NCI-H2107 (cell line): ENCODE data around the gene MAPK8IP2.
A peak's percentile ranks its signal among the peaks of the same experiment; 100 is the strongest.

Experiments
- DNase-seq: peaks from one replicate; lab custom pipeline; 2025; lab: John Stamatoyannopoulos, UW

Gene MAPK8IP2

GRCh38 chr22:50600538-50600937, at the start of gene MAPK8IP2:
MAPK8IP2 (plus strand) TSS chr22:50600793; CDS start chr22:50600819, 26 bp downstream.
- DNase-seq: no peak

GRCh38 chr22:50551160-50551752, 49.3 kb upstream of the MAPK8IP2 start:
- no peak for DNase-seq

- DNase-seq: no peak
Measured at GRCh38 chr22:50553310-50553709, 47.3 kb upstream of the MAPK8IP2 start.

DNA sequence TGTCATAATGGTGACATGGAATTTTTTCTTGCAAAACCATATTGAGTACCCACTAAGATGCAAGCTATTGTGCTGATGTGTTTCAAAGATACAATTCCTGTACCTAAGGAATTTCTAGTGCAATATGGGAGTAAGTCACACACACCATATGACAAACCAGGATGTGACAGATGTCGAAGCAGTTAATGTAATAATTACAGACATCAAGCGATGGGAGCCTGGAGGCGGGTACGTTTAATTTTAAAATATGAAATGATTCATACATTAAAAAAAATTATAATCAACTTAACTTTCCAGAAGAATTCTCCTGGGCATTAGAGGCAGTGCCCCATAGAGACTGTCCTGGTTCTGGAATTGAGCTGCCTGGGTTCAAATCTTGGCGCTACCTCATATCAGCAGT, 43.9 kb upstream of the MAPK8IP2 start:
- no peak for DNase-seq

DNA sequence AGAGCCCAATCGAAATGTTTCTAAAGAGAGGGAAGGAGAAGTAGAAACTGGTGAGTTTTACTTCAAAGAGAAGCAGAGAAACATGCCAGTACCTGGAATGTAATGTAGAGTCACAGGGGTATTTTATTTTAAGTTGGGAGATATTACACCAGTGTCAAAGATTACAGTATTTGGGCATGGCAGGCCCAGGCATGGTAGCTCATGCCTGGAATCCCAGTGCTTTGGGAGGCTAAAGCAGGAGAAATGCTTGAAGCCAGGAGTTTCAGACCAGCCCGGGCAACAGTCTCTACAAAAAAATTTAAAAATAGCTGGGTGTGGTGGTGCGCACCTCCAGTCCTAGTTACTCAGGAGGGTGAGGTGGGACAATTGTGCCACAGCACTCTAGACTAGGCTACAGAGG, 40.6 kb upstream of the MAPK8IP2 start:
- DNase-seq: no peak

GRCh38 chr22:50561401-50562358, 38.9 kb upstream of the MAPK8IP2 start:
- no peak for DNase-seq

GRCh38 chr22:50562523-50563412, 37.8 kb upstream of the MAPK8IP2 start, which contains the start of gene SYCE3:
SYCE3 (minus strand) TSS chr22:50562919; CDS start chr22:50556405, 6,514 bp downstream.
- peak; percentile 88 for DNase-seq

GRCh38 chr22:50563413-50564160, 37.0 kb upstream of the MAPK8IP2 start:
- DNase-seq: no peak

DNA sequence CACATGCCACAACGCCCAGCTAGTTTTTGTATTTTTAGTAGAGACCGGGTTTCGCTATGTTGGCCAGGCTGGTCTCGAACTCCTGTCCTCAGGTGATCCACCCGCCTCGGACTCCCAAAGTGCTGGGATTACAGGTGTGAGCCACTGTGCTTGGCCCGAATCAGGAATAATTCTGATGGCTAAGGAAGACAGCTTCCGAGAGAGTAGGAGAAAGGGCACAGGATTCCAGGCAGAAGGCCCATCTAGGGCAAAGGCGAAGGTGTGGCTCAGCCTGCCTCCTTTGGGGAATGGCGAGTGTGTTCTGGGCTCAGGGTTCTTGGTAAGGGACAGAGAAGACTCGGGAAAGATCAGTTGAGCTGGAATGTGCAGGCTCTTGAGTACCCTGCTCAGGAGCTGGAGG, 36.3 kb upstream of the MAPK8IP2 start:
- no peak for DNase-seq

DNA sequence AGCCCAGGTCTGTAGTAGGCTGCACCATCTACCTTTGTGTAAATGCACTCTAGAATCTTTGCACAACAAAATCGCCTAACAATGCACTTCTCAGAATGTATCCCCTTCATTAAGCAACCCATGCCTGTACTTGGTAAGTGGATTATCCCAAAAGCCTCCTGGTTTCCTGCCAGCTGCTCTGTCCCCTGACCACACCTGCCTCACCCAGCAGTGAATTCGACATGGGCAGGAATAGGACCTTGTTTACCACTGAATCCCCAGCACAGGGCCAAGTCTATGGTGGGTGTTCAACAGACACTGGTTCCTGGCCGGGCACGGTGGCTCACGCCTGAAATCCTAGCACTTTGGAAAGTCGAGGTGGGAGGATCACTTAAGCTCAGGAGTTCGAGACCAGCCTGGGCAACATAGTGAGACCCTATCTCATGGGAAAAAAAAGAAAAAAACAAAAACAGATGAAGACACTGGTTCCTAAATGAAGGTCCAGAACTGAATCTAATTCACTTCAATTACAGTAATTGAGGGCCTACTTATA, 32.8 kb upstream of the MAPK8IP2 start:
- no peak for DNase-seq

DNA sequence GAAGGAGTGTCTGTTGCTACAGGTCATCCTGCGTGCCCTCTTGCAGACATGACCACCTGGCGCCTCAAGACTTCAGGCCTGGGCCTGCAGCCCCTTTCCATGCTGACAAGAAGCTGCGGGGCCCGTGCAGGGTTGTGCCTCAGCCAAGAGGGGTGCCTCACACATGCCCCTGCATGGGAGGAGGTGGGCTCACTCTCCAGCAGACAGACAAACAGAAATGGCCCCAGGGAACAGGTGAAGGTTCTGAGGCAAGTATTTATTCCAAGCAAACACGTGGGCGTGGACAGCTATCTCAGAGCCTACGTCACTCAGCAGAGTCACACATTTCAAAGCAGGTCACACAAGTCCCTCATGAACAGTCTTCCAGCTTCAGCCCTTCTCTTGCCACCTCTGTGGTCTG, 32.0 kb upstream of the MAPK8IP2 start:
- DNase-seq: no peak

GRCh38 chr22:50569041-50569459, 31.5 kb upstream of the MAPK8IP2 start:
- no peak for DNase-seq

- no peak for DNase-seq
Measured at GRCh38 chr22:50569896-50570535, 30.6 kb upstream of the MAPK8IP2 start.

- DNase-seq: no peak
Measured at GRCh38 chr22:50570861-50571260, 29.7 kb upstream of the MAPK8IP2 start.

DNA sequence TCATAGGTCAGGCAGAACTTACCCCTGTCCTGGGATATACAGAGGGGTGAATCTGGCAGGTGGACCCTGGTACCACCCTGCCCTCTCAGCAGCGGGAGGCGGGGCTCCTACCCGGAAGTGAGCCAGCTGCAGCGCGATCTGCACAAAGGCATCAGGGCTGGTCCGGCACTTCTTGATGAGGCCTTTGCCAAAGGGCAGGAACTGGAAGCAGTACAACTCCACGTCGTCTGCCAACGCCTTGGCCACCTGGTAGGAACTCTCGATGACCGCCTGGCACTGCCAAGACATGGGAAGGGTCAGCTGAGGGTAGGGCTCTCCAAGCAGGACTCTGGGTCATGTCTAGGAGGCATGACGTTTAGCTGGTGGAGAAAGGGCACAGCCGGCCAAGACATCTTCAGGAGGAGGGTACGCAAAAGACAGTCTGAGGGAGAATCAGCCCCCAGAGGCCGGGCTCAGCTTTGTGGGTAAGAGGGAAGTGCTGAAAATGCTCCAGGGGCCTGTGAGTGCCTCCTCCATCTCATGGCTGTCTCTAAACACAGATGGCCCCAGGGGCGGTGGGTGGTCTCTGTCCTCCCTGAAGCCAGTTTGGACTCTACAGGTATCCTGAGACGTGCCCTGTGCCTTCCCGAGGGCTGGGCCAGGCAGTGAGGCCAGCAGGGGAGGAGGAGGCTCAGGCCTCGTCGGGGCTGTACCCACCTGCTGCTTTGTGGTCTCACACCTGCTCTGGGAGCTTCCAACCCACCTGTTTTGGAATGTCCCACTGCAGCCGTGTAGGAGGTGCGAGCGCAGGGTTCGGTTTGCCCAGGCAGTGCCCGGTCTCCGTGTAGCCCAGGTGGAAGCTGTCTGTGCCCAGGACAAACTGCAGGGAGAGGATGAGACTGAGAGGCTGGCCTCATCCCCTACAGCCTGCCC, 29.1 kb upstream of the MAPK8IP2 start:
- no peak for DNase-seq

DNA sequence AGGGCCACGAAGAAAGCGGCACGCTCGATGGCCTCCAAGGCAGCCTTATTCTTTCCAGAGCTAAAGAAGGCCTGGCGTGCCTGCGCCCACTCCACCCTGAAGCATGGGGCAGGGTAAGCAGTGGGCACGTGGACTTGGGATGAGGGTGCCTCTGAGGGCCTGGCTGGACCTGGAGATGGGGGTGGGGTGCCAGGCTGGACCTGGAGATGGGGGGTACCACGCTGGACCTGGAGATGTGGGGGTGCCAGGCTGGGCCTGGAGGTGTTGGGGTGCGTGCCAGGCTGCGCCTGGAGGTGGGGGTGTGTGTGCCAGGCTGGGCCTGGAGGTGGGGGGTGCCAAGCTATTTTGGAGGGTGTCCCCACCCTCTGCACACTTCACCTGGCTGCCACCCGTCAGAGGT, 27.6 kb upstream of the MAPK8IP2 start:
- DNase-seq: no peak

GRCh38 chr22:50573491-50574382, 26.9 kb upstream of the MAPK8IP2 start:
- no peak for DNase-seq

- DNase-seq: no peak
Measured at GRCh38 chr22:50574383-50574755, 26.2 kb upstream of the MAPK8IP2 start.
